DOHH2 (cell line): ENCODE measurements around the gene PTGES3L.

Experiments
- CTCF ChIP-seq: fragments of 200-600 bp; sonication (generic); IDR thresholded peaks from one replicate; pipeline ENCODE4 v1.5.1; 2014; ENCODE audit warnings: antibody characterized with exemption, mild to moderate bottlenecking, low read depth, low read length; ENCODE audit not compliant: poor library complexity, severe bottlenecking
- EZH2phosphoT487 ChIP-seq: fragments of 200-600 bp; sonication (generic); IDR thresholded peaks from 2 replicates; pipeline ENCODE4 v1.6.1; 2017; ENCODE audit warnings: borderline replicate concordance, mild to moderate bottlenecking, antibody characterized with exemption, low read length, moderate library complexity, mixed read lengths

- TF ChIP-seq CTCF (no peak), EZH2phosphoT487 (no peak)
Measured at GRCh38 chr17:43011728-43012472, 32.0 kb upstream of the PTGES3L start.
